H1 (cell line): Measurements from ENCODE around the gene NAE1. TPM values are rescaled to one million over a fixed set of nuclear protein-coding genes. Genes with fewer than 3 reads are reported as not detected.

Experiments used
- CTCF ChIA-PET: fragments of 300-600 bp; sonication (Branson Sonifier 250); formaldehyde crosslinking; loops from one replicate; lab custom pipeline; 2021; ENCODE audit not compliant: partially characterized antibody; lab: Charles Lee
- POLR2A ChIA-PET: fragments of 300-600 bp; sonication (Branson Sonifier 250); formaldehyde crosslinking; loops from one replicate; lab custom pipeline; 2021; ENCODE audit warnings: inconsistent platforms; ENCODE audit not compliant: partially characterized antibody; lab: Charles Lee
- DNase-seq, 2 experiments: peaks; one replicate each; pipeline versions ENCODE4 v3.0.0 to v3.0.0-alpha.2; 2010 to 2022; ENCODE audit warnings: low spot score in 2 of 2, low read depth in 1 of 2, mixed read lengths in 1 of 2
- FAIRE-seq: peaks from 2 replicates; lab custom pipeline; 2011; peaks lifted over from hg19 to GRCh38; lab: Jason Lieb, UNC
- H2AFZ ChIP-seq: 2 replicates; pipeline ENCODE4 v1.8.1; 2012; ENCODE audit warnings: low read length, inconsistent platforms
- H2AK5ac ChIP-seq: 2 replicates; pipeline ENCODE4 v1.6.1; 2013; ENCODE audit warnings: low read depth, low read length
- H2BK120ac ChIP-seq: replicated peaks from 2 replicates; pipeline ENCODE3; 2013; ENCODE audit warnings: low read depth, low read length, inconsistent platforms
- H2BK12ac ChIP-seq: 2 replicates; pipeline ENCODE4 v1.6.1; 2013; ENCODE audit warnings: low read depth, low read length
- H2BK15ac ChIP-seq: 2 replicates; pipeline ENCODE4 v1.6.1; 2013; ENCODE audit warnings: low read length
- H2BK20ac ChIP-seq: 2 replicates; pipeline ENCODE4 v1.6.1; 2013; ENCODE audit warnings: low read length
- H2BK5ac ChIP-seq: 2 replicates; pipeline ENCODE4 v1.6.1; 2013; ENCODE audit warnings: low read depth, low read length
- H3K14ac ChIP-seq: 2 replicates; pipeline ENCODE4 v1.6.1; 2013; ENCODE audit warnings: inconsistent platforms; ENCODE audit not compliant: insufficient read length
- H3K18ac ChIP-seq: 2 replicates; pipeline ENCODE4 v1.6.1; 2013; ENCODE audit warnings: low read length; ENCODE audit errors: extremely low read depth
- H3K23ac ChIP-seq: 2 replicates; pipeline ENCODE4 v1.6.1; 2013; ENCODE audit warnings: inconsistent platforms; ENCODE audit not compliant: insufficient read length
- H3K23me2 ChIP-seq: 2 replicates; pipeline ENCODE4 v1.6.1; 2013; ENCODE audit warnings: low read depth, low read length
- H3K27ac ChIP-seq: 2 replicates; pipeline ENCODE4 v1.6.1; 2011; ENCODE audit warnings: low read depth, low read length, inconsistent platforms
- H3K27me3 ChIP-seq, 4 experiments: replicated peaks in 1 of 4; 1 replicate in 1 of 4; 2 replicates in 3 of 4; pipeline versions ENCODE4 v1.6.1 to v1.8.1; 2011 to 2013; ENCODE audit warnings: low read length in 3 of 4, mild to moderate bottlenecking in 3 of 4, inconsistent platforms in 2 of 4, mixed read lengths in 2 of 4, moderate library complexity in 1 of 4; ENCODE audit not compliant: control insufficient read depth in 3 of 4, insufficient read depth in 3 of 4; ENCODE audit errors: extremely low read depth in 1 of 4
- H3K36me3 ChIP-seq, 4 experiments: 2 replicates each; pipeline versions ENCODE4 v1.6.1 to v1.8.1; 2011 to 2013; ENCODE audit warnings: mild to moderate bottlenecking in 4 of 4, low read length in 3 of 4, moderate library complexity in 2 of 4, control low read depth in 1 of 4, inconsistent platforms in 1 of 4; ENCODE audit not compliant: insufficient read depth in 4 of 4, control insufficient read depth in 2 of 4
- H3K4ac ChIP-seq: replicated peaks from 2 replicates; pipeline ENCODE3; 2013; ENCODE audit warnings: low read length, low read depth, mixed read lengths, inconsistent platforms; ENCODE audit not compliant: insufficient read length
- H3K4me1 ChIP-seq, 4 experiments: replicated peaks in 1 of 4; 1 replicate in 1 of 4; 2 replicates in 3 of 4; pipeline versions ENCODE4 v1.6.1 to v1.8.1; 2011 to 2013; ENCODE audit warnings: low read length in 3 of 4, inconsistent platforms in 2 of 4, mixed read lengths in 1 of 4; ENCODE audit not compliant: insufficient read depth in 4 of 4, control insufficient read depth in 3 of 4
- H3K4me2 ChIP-seq, 2 experiments: 2 replicates each; pipeline versions ENCODE4 v1.6.1 to v1.8.1; 2011 to 2013; ENCODE audit warnings: low read depth in 2 of 2, low read length in 2 of 2, control low read depth in 1 of 2, inconsistent platforms in 1 of 2, mild to moderate bottlenecking in 1 of 2; ENCODE audit not compliant: insufficient read depth in 1 of 2
- H3K4me3 ChIP-seq, 4 experiments: fragments of 200-600, 300-600 bp in 1 of 4; sonication (generic), shearing (Covaris generic), sonication (Bioruptor Twin) in 1 of 4; 2 replicates each; pipeline versions ENCODE4 v1.5.1 to v1.8.1; 2011 to 2016; ENCODE audit warnings: low read length in 4 of 4, low read depth in 3 of 4, control low read depth in 2 of 4, inconsistent platforms in 2 of 4, mild to moderate bottlenecking in 2 of 4, mixed read lengths in 1 of 4, moderate library complexity in 1 of 4; ENCODE audit not compliant: insufficient read depth in 2 of 4; ENCODE audit errors: extremely low read depth in 1 of 4
- H3K56ac ChIP-seq: replicated peaks from 2 replicates; pipeline ENCODE3; 2013; ENCODE audit warnings: low read depth, mild to moderate bottlenecking, mixed read lengths, low read length, inconsistent platforms; ENCODE audit not compliant: insufficient read length
- H3K79me1 ChIP-seq: 2 replicates; pipeline ENCODE4 v1.6.1; 2013; ENCODE audit warnings: low read depth, low read length, control low read depth
- H3K79me2 ChIP-seq, 2 experiments: 2 replicates each; pipeline versions ENCODE4 v1.6.1 to v1.8.1; 2012 to 2013; ENCODE audit warnings: low read length in 2 of 2, mild to moderate bottlenecking in 2 of 2, inconsistent platforms in 1 of 2; ENCODE audit not compliant: insufficient read depth in 2 of 2, control insufficient read depth in 1 of 2
- H3K9ac ChIP-seq, 4 experiments: replicated peaks in 1 of 4; 1 replicate in 1 of 4; 2 replicates in 3 of 4; pipeline versions ENCODE4 v1.6.1 to v1.8.1; 2011 to 2013; ENCODE audit warnings: low read depth in 3 of 4, low read length in 3 of 4, control low read depth in 2 of 4, mild to moderate bottlenecking in 2 of 4, moderate library complexity in 2 of 4, inconsistent platforms in 1 of 4; ENCODE audit errors: extremely low read depth in 1 of 4
- H3K9me3 ChIP-seq, 2 experiments: 2 replicates each; pipeline versions ENCODE4 v1.6.1 to v1.8.1; 2012 to 2013; ENCODE audit warnings: mild to moderate bottlenecking in 2 of 2, moderate library complexity in 2 of 2, control low read depth in 1 of 2, inconsistent platforms in 1 of 2, low read depth in 1 of 2, low read length in 1 of 2, mixed read lengths in 1 of 2; ENCODE audit not compliant: insufficient read depth in 2 of 2
- H4K20me1 ChIP-seq, 2 experiments: replicated peaks in 1 of 2; 2 replicates each; pipeline versions ENCODE3 to v1.8.1; 2011 to 2013; ENCODE audit warnings: inconsistent platforms in 2 of 2, low read length in 2 of 2, mild to moderate bottlenecking in 1 of 2; ENCODE audit not compliant: insufficient read depth in 2 of 2, control insufficient read depth in 1 of 2
- H4K5ac ChIP-seq: 2 replicates; pipeline ENCODE4 v1.6.1; 2013; ENCODE audit warnings: low read length, low read depth, mixed read lengths, inconsistent platforms; ENCODE audit not compliant: insufficient read length
- H4K8ac ChIP-seq: 2 replicates; pipeline ENCODE4 v1.8.0; 2013; ENCODE audit warnings: mild to moderate bottlenecking, moderate library complexity, low read length, inconsistent platforms; ENCODE audit not compliant: insufficient read depth; ENCODE audit errors: extremely low read depth
- H4K91ac ChIP-seq: replicated peaks from 2 replicates; pipeline ENCODE3; 2013; ENCODE audit warnings: low read length, mixed read lengths, inconsistent platforms; ENCODE audit not compliant: insufficient read length
- WGBS, 2 experiments: shearing (Covaris generic) in 1 of 2; methylation state at CpG; one replicate each; pipeline versions ENCODE4 v1.1.6 to v1.1.7; 2013 to 2015; ENCODE audit warnings: low lambda C conversion rate in 2 of 2, mixed read lengths in 2 of 2, inconsistent platforms in 1 of 2, low coverage in 1 of 2, missing lambda C conversion rate in 1 of 2; ENCODE audit not compliant: insufficient replicate concordance in 2 of 2, insufficient coverage in 1 of 2, insufficient read length in 1 of 2; ENCODE audit errors: extremely low coverage in 1 of 2, missing lambda C conversion rate in 1 of 2; 5-methylcytosine and 5-hydroxymethylcytosine counted together
- polyA plus RNA-seq, 7 experiments: library from polyadenylated mRNA; depleted of rRNA in 3 of 7; stranded (reverse) in 5 of 7; unstranded in 2 of 7; fragments of >200 nt in 5 of 7; fragments of 200-250 nt in 2 of 7; gene quantifications; 1 replicate in 5 of 7; 2 replicates in 1 of 7; 4 replicates in 1 of 7; pipeline versions ENCODE4 v1.2.1 to v1.2.3, GENCODE V29; 2011 to 2013; ENCODE audit warnings: missing spikeins in 2 of 7, mixed read lengths in 2 of 7
- total RNA-seq: library from RNA; stranded (reverse); fragmentation: NEBNext Ultra II Directional; extraction: Animal tissue kit (Norgen Biotek cat#: 25700); gene quantifications from 2 replicates; pipeline ENCODE4 v1.2.1, GENCODE V29; 2021

Gene NAE1
- total and polyA plus RNA-seq, 2 of the 8 experiments (the other 6 are each of a cell fraction or from before 2014, with no cell fraction given): 66.6 to 155 TPM

DNA sequence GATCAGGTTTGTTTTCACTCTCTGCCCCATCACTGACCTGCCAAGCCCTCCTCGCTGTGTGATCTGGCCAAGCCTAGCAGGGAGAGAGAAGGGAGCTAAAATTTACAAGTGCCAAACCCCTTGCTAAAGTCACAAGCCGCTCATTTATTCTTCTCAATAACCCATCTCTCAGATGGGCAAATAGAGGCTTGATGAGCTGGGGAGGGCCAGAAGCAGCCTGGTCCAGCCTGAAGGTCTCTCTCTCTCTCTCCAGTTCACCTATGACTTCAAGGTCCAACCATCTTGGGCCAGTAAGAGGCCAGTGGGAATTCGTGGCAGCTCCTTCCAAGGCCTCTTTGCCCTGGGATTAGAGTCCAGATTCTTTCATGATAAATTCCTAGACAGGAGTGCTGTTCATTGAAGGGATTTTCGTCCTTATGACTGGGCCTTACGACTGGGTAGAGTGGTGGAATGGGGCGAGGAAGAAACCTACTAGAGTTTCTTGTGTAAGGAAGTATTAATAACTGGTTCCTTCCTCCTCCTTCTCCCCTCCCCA is 16.8 kb upstream of the NAE1 start:
- H4K20me1 ChIP-seq: peaks cover 0 to 3% of the 10 kb centered on the region in 2 experiments
- no peaks in the 10 kb centered on the region for H3K36me3 ChIP-seq

More for the DNA sequence above, 16.8 kb upstream of the NAE1 start:
- no peak overlapping the region for H2AFZ ChIP-seq
- peaks cover 12% of the 10 kb centered on the region for H3K23me2 ChIP-seq
- no peaks in the 10 kb centered on the region for H3K79me2 ChIP-seq
- H4K8ac ChIP-seq: no peak overlapping the region
- H3K9ac ChIP-seq: no peak overlapping the region
- no peak overlapping the region for H4K5ac ChIP-seq
- H2BK120ac ChIP-seq: no peak overlapping the region
- H3K79me1 ChIP-seq: no peaks in the 10 kb centered on the region
- CTCF ChIA-PET: interaction anchor here (1.0 to 13.4 kb wide), 5 partner anchors 9 to 120 kb away, joined by 3 to 162 read pairs (median 13); partner anchors contain the start of gene NAE1
- H3K4me3 ChIP-seq: no peak overlapping the region
- WGBS, 2 experiments: 80% methylated on average over 6 of the region's 6 CpGs; no CpG with 5 or more reads in 1 of the 2 experiments
- no peak overlapping the region for H3K56ac ChIP-seq
- no peak overlapping the region for H2BK5ac ChIP-seq
- H2AK5ac ChIP-seq: no peak overlapping the region
- DNase-seq (no peak), FAIRE-seq (no peak)
- H3K27me3 ChIP-seq: peaks cover 14 to 45% (median 35%) of the 10 kb centered on the region in 4 experiments
- H3K23ac ChIP-seq: no peak overlapping the region
- no peak overlapping the region for H3K4ac ChIP-seq
- H3K9me3 ChIP-seq: no peaks in the 10 kb centered on the region
- H3K27ac ChIP-seq: no peak overlapping the region
- no peak overlapping the region for H3K14ac ChIP-seq
- no peak overlapping the region for H3K18ac ChIP-seq
- H2BK15ac ChIP-seq: no peak overlapping the region
- no peak overlapping the region for H2BK20ac ChIP-seq
- POLR2A ChIA-PET: interaction anchor here (1.1 to 1.7 kb wide), 4 partner anchors 8 to 31 kb away, joined by 3 to 4 read pairs (median 3); partner anchors contain the start of gene NAE1
- no peak overlapping the region for H3K4me2 ChIP-seq
- no peak overlapping the region for H2BK12ac ChIP-seq
- H4K91ac ChIP-seq: no peak overlapping the region
- peaks cover 0 to 2% (median 0%) of the 10 kb centered on the region in 4 experiments; a peak in 3 of 7 replicates for H3K4me1 ChIP-seq
